ENCODE data around the gene TPM1. TPM values are rescaled to one million over a fixed set of nuclear protein-coding genes. Genes with fewer than 3 reads are reported as not detected.
"Not testable (repeated sequence)": the region's sequence is repeated elsewhere in the genome, so short reads cannot be mapped to it uniquely, and the experiment has no call there.

TPM1 gene
- total RNA-seq, 2 donors from 2014 or later: 245 to 363 TPM

DNA sequence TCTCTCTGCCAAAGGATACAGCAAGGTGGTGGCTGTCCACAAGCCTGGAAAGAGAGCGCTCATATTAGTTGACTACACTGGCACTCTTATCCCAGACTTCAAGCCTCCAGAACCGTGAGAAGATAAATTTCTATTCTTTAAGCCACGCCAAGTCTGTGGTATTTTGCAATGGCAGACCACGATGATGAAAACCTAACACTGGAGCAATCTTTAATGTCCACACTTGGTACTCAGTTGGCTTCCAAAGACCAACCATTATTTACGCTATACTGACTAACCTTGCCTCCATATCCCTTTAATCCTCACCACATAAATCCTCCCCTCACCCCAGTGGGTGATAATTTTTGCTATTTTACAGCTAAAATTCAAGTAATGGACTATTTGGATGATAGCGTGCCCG, 62.2 kb downstream of the TPM1 start:
- Mint-ChIP-seq H3K9me3 (peaks cover 13% of the 10 kb centered on the region), H3K27ac (no peak overlapping the region), H3K27me3 (ENCODE audit: insufficient read depth) (peaks cover 2% of the 10 kb centered on the region), H3K36me3 (ENCODE audit: low read depth) (no peaks in the 10 kb centered on the region), H3K4me1 (no peaks in the 10 kb centered on the region), H3K4me3 (no peak overlapping the region)
- no peaks in the 10 kb centered on the region for H3K36me3 ChIP-seq (ENCODE audit: control insufficient read depth, insufficient read depth, low read length)
- H3K9ac ChIP-seq (ENCODE audit: extremely low read depth, low read length, poor library complexity, severe bottlenecking): no peak overlapping the region
- 76 to 82% methylated on average over 5 to 7 of the region's 7 CpGs for WGBS, 2 experiments (ENCODE audit: insufficient coverage in 1 of 2, insufficient read length in 1 of 2)
- no peaks in the 10 kb centered on the region for H3K4me1 ChIP-seq (ENCODE audit: control insufficient read depth, insufficient read depth, low read length)
- TF ChIP-seq, protein P1, sequence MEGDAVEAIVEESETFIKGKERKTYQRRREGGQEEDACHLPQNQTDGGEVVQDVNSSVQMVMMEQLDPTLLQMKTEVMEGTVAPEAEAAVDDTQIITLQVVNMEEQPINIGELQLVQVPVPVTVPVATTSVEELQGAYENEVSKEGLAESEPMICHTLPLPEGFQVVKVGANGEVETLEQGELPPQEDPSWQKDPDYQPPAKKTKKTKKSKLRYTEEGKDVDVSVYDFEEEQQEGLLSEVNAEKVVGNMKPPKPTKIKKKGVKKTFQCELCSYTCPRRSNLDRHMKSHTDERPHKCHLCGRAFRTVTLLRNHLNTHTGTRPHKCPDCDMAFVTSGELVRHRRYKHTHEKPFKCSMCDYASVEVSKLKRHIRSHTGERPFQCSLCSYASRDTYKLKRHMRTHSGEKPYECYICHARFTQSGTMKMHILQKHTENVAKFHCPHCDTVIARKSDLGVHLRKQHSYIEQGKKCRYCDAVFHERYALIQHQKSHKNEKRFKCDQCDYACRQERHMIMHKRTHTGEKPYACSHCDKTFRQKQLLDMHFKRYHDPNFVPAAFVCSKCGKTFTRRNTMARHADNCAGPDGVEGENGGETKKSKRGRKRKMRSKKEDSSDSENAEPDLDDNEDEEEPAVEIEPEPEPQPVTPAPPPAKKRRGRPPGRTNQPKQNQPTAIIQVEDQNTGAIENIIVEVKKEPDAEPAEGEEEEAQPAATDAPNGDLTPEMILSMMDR (conservative IDR thresholded peaks at IDR 0.05): no peak
- H3K4me3 ChIP-seq (ENCODE audit: low read length): no peak overlapping the region
- H3K9me3 ChIP-seq (ENCODE audit: control insufficient read depth, low read length): peaks cover 11% of the 10 kb centered on the region
- no peaks in the 10 kb centered on the region for H3K27me3 ChIP-seq (ENCODE audit: control insufficient read depth, insufficient read depth, low read length, poor library complexity, severe bottlenecking)
- DNase-seq: no peak
- no peak overlapping the region for H3K27ac ChIP-seq (ENCODE audit: low read depth, low read length)

DNA sequence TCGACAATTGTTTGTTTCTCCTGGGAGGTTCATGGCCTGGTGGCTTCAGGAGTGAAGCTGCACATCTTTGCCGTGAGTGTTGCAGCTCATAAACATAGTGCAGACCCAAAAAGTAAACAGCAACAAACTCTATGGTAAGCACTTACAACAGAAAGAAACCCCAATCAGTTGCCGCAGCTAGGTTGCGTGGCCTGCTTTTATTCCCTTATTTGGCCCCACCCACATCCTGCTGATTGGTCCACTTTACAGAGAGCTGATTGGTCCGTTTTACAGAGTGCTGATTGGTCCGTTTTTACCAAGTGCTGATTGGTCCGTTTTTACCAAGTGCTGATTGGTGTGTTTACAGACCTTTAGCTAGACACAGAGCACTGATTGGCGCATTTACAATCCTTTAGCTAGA, 62.8 kb downstream of the TPM1 start:
- not testable (repeated sequence) for H3K27me3 ChIP-seq (ENCODE audit: control insufficient read depth, insufficient read depth, low read length, poor library complexity, severe bottlenecking); H3K36me3 Mint-ChIP-seq (ENCODE audit: low read depth); H3K4me1 ChIP-seq (ENCODE audit: control insufficient read depth, insufficient read depth, low read length); H3K36me3 ChIP-seq (ENCODE audit: control insufficient read depth, insufficient read depth, low read length); H3K27me3 Mint-ChIP-seq (ENCODE audit: insufficient read depth); H3K4me3 ChIP-seq (ENCODE audit: low read length); H3K9ac ChIP-seq (ENCODE audit: extremely low read depth, low read length, poor library complexity, severe bottlenecking); H3K27ac ChIP-seq (ENCODE audit: low read depth, low read length); H3K27ac Mint-ChIP-seq; H3K9me3 ChIP-seq (ENCODE audit: control insufficient read depth, low read length); H3K4me3 Mint-ChIP-seq; H3K4me1 Mint-ChIP-seq; DNase-seq
- H3K9me3 Mint-ChIP-seq: peaks cover 12% of the 10 kb centered on the region
- 80% methylated on average over 8 of the region's 8 CpGs for WGBS, 2 experiments (ENCODE audit: insufficient coverage in 1 of 2, insufficient read length in 1 of 2)

DNA sequence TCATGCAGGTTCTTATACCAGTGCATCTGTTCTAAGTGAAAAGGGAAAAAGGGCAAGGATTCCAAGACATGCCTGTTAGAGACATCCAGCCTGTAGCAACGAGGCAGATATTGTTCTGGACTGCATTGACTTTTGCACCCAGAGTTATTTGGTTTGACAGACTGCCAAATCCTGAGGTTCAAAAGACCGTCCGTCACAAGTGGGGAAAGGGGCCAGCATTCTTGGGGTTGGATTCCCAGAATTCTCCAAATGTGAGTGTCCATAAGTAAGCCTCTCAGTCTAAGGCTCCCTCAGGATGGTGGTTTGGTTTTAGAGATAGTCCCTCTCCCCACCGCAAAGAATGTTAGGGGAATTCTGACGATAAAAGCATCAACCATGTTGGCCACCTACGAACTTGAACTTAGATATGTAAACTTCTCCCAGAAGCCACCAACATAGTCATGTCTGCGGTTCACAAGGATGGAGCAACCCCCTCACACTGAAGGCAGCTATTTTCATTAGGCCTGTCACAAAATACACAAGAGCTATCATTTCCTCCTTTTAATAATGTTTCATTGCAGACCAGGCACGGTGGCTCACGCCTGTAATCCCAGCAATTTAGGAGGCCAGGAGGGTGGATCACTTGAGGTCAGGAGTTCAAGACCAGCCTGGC, 65.5 kb downstream of the TPM1 start:
- no peaks in the 10 kb centered on the region for H3K4me1 ChIP-seq (ENCODE audit: control insufficient read depth, insufficient read depth, low read length)
- H3K27me3 ChIP-seq (ENCODE audit: control insufficient read depth, insufficient read depth, low read length, poor library complexity, severe bottlenecking): no peaks in the 10 kb centered on the region
- TF ChIP-seq, protein P1 (conservative IDR thresholded peaks at IDR 0.05): no peak
- no peaks in the 10 kb centered on the region for H3K36me3 ChIP-seq (ENCODE audit: control insufficient read depth, insufficient read depth, low read length)
- peaks cover 5% of the 10 kb centered on the region for H3K9me3 Mint-ChIP-seq
- H3K9me3 ChIP-seq (ENCODE audit: control insufficient read depth, low read length): no peaks in the 10 kb centered on the region
- H3K27ac ChIP-seq (ENCODE audit: low read depth, low read length): no peak overlapping the region
- no peak overlapping the region for H3K4me3 ChIP-seq (ENCODE audit: low read length)
- no peak overlapping the region for H3K4me3 Mint-ChIP-seq
- H3K9ac ChIP-seq (ENCODE audit: extremely low read depth, low read length, poor library complexity, severe bottlenecking): no peak overlapping the region
- no peaks in the 10 kb centered on the region for H3K36me3 Mint-ChIP-seq (ENCODE audit: low read depth)
- no peak for DNase-seq
- WGBS, 2 experiments (ENCODE audit: insufficient coverage in 1 of 2, insufficient read length in 1 of 2): 85 to 87% methylated on average over 8 to 9 of the region's 9 CpGs
- H3K4me1 Mint-ChIP-seq: no peaks in the 10 kb centered on the region
- H3K27me3 Mint-ChIP-seq (ENCODE audit: insufficient read depth): peaks cover 2% of the 10 kb centered on the region
- H3K27ac Mint-ChIP-seq: no peak overlapping the region

DNA sequence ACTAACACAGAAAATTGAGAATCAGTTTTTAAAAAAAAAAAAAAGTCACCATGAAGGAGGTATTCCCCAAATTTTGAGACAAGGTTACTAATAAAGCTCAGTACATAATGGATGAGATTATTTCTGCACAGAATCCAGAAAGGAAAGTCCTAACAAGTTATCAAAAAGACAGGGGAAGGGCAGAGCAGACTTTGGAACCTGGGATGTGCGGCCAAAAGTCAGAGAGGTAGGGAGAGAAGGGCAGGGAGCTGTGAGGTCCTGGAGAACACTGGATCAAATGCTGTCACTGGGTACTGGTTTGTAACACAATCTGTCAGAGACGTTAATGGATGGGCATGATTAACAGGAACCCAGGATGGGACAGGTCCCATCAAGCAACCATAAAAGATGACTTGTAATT, 67.0 kb downstream of the TPM1 start:
- no peak overlapping the region for H3K27ac Mint-ChIP-seq
- TF ChIP-seq, protein P1 (conservative IDR thresholded peaks at IDR 0.05): no peak
- Histone ChIP-seq H3K9ac (ENCODE audit: extremely low read depth, low read length, poor library complexity, severe bottlenecking) (no peak overlapping the region), H3K4me1 (ENCODE audit: control insufficient read depth, insufficient read depth, low read length) (no peaks in the 10 kb centered on the region), H3K27ac (ENCODE audit: low read depth, low read length) (no peak overlapping the region), H3K9me3 (ENCODE audit: control insufficient read depth, low read length) (no peaks in the 10 kb centered on the region), H3K36me3 (ENCODE audit: control insufficient read depth, insufficient read depth, low read length) (no peaks in the 10 kb centered on the region), H3K27me3 (ENCODE audit: control insufficient read depth, insufficient read depth, low read length, poor library complexity, severe bottlenecking) (no peaks in the 10 kb centered on the region), H3K4me3 (ENCODE audit: low read length) (no peak overlapping the region)
- no peak for DNase-seq
- no peaks in the 10 kb centered on the region for H3K27me3 Mint-ChIP-seq (ENCODE audit: insufficient read depth)
- H3K4me1 Mint-ChIP-seq: no peaks in the 10 kb centered on the region
- H3K4me3 Mint-ChIP-seq: no peak overlapping the region
- no peaks in the 10 kb centered on the region for H3K36me3 Mint-ChIP-seq (ENCODE audit: low read depth)
- peaks cover 5% of the 10 kb centered on the region for H3K9me3 Mint-ChIP-seq
- 93% methylated on average over 2 of the region's 2 CpGs for WGBS, 2 experiments (ENCODE audit: insufficient coverage in 1 of 2, insufficient read length in 1 of 2)
